GM12873 (cell line): ENCODE results near the gene ZNF789.
A peak's percentile ranks its signal among the peaks of the same experiment; 100 is the strongest.

Source experiments
- TF ChIP-seq, protein P1 (sequence below): IDR thresholded peaks from 2 replicates; pipeline ENCODE4 v1.5.1; 2012; ENCODE audit warnings: low read depth, mild to moderate bottlenecking, moderate library complexity, low read length, control low read depth; ENCODE audit not compliant: insufficient read depth; ENCODE audit errors: missing control alignments

ZNF789 gene

DNA sequence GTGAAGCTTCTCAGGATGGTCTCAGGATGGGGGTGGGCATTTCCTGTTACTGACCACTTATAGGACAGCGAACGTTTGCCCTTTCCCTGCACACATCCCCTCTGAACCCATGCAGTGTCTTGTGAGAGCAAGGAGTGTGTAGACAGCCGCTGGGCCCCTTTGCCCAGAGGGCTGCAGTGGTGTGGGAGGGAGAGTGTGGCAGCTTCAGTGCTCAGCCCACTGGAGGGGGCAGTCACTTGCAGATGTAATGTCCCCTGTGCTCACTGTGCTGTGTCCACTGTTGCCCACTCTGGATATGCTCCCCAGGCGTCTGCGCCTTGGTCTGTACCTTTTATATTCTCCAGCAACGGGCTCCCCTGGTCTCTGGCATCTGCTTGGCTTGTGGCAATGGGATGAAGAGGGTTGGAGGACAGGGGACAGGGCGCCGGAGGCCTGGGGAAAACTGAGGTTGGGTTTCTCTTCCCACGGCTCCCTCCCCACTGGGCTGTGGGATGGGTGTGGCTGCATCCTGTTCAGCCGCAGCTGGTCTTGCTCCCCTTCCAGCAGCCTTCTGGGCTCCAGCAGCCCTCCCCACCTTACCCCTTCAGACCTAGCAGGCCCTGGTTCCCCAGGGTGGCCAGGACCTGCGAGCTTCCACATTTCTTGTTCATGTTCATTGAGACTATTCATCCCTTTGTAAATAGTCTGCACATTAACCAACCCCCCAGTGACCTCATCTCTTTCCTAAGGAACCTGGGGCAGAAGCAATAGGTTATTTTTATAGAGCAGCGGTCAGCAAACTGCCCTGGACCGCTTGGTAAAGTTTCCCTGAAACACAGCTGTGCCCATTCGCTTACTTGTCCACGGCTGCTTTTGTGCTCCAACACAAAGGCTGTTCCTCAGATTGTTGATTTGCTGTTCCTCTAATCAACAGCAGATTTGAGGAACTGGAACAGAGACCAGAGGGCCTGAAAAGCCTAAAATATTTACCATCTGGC, 6.1 kb downstream of the ZNF789 start:
- TF ChIP-seq, protein P1, sequence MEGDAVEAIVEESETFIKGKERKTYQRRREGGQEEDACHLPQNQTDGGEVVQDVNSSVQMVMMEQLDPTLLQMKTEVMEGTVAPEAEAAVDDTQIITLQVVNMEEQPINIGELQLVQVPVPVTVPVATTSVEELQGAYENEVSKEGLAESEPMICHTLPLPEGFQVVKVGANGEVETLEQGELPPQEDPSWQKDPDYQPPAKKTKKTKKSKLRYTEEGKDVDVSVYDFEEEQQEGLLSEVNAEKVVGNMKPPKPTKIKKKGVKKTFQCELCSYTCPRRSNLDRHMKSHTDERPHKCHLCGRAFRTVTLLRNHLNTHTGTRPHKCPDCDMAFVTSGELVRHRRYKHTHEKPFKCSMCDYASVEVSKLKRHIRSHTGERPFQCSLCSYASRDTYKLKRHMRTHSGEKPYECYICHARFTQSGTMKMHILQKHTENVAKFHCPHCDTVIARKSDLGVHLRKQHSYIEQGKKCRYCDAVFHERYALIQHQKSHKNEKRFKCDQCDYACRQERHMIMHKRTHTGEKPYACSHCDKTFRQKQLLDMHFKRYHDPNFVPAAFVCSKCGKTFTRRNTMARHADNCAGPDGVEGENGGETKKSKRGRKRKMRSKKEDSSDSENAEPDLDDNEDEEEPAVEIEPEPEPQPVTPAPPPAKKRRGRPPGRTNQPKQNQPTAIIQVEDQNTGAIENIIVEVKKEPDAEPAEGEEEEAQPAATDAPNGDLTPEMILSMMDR, result no peak

DNA sequence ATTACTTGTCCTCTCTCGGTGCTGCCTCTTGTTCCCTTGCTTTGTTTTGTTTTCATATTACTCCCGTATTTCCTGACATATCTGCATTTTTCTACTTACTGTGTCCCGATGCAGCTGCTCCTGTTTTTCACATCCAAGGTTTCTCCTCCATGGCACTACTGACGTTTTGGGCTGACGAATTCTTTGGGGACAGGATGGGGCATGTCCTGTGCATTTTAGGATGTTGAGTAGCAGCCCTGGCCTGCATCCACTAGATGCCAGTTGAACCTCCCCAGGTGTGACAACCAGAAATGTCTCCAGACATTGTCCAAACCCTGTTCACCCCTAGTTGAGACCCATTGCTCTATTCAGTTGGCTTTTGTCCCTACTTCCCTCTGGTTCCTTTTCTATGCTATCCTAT, 12.4 kb downstream of the ZNF789 start:
- TF ChIP-seq, protein P1, result no peak

DNA sequence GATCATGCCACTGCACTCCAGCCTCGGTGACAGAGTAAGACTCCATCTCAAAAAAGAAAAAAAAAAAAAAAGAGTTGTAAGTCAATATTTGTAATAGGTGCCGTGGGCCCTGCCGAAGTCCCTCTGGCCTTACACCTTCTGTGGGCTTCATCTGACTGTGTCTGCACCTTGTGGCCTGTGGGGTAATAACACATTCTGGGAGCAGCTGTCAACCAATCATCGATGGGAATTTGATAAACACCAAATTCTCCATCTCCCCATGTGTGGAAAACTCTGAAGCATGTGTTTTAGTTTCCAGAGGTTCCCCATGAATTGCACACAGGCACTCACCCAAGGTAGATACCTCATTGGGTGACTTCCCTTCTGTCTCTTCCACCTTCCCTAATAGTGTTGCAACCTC, 16.5 kb downstream of the ZNF789 start:
- TF ChIP-seq, protein P1, result peak; percentile 21

DNA sequence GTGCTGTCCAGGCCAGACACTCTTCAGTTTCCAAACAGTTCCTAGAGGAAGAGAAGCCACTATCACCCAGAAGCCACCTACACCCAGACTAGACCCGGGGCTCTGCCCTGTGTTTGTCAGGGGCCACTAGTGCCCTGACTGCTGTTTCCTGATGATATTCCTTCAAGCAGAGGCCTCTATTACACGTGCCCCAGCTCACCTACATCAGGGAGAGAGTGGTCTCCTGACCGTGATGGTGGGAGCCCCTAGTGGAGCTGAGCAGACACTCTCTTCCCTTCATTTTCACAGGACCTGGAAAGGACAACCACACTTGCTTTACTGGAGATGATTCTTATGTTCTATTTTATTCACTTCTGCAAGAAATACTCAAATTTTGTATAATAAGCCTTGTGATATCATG, 18.2 kb downstream of the ZNF789 start:
- TF ChIP-seq, protein P1, result no peak

DNA sequence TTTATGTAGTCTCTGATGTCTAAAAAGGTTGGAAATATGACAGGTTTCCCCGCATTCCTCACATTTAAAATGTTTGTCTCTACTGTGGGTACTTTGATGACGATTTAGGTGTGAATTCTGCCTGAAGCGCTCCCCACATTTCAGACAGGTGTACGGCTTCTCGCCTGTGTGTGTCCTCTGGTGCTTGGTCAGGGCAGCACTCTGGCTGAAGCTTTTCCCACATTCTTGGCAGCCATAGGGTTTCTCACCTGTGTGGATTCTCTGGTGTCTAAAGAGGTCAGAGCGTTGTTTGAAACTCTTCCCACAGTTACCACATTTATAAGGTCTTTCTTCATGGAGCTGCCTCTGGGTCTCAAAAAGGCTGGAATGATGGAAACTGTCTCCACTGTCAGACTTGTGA, 21.1 kb downstream of the ZNF789 start:
- TF ChIP-seq, protein P1, result no peak

DNA sequence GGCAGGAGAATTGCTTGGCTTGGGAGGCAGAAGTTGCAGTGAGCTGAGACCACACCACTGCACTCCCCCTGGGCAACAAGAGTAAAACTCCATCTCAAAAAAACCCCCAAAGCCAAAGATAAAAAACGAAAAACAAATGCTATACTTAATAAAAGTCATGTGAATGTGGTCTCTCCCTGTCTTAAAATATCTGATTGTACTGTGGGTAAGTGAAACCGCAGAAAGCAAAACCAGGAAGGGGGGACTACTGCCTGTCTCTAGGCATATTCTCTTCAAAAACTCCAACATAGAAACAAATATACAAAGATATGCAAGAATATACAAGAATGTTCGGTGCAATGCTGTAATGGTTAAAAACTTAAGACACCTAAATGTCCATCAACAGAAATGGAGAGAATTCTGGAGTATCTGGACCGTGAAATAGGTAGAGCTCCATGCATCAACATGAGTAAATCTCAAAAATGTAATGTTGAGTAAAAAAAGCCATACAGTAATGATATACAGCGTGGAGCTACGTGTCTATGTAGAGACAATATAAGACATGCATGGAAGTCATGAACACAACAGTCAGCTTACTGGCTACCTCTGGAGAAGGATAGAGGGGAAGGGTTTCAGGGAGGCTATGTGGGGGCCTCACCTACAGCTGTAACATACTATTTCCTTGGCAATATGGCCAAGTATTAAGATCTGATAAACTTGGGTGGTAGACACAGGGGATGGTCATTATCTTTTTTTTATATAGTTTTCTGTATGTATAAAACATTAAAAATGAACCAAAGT, 25.3 kb downstream of the ZNF789 start:
- TF ChIP-seq, protein P1, result no peak

DNA sequence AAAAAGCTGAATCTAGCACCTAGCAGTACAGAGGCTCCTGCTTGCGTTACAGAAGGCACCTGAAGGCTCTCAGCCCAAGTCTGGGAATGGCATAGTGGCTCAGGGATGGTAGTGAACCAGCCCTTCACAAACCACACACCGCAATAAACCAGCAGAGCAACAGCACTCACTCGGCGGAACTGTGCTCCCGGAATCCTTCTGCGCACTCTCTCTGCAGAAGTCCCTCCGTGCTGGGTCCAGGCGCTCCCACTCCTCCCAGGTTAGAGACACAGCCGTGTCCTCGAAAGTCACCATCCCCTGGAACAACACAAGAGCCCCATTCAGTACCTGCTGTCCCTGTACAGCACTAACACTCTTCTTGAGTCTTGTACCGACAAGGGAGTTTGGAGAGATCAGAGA, 25.9 kb downstream of the ZNF789 start:
- TF ChIP-seq, protein P1, result no peak
